ENCODE data around the gene ALKBH1.
A peak's percentile ranks its signal among the peaks of the same experiment; 100 is the strongest.

ALKBH1 gene, protein sequence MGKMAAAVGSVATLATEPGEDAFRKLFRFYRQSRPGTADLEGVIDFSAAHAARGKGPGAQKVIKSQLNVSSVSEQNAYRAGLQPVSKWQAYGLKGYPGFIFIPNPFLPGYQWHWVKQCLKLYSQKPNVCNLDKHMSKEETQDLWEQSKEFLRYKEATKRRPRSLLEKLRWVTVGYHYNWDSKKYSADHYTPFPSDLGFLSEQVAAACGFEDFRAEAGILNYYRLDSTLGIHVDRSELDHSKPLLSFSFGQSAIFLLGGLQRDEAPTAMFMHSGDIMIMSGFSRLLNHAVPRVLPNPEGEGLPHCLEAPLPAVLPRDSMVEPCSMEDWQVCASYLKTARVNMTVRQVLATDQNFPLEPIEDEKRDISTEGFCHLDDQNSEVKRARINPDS

DNA sequence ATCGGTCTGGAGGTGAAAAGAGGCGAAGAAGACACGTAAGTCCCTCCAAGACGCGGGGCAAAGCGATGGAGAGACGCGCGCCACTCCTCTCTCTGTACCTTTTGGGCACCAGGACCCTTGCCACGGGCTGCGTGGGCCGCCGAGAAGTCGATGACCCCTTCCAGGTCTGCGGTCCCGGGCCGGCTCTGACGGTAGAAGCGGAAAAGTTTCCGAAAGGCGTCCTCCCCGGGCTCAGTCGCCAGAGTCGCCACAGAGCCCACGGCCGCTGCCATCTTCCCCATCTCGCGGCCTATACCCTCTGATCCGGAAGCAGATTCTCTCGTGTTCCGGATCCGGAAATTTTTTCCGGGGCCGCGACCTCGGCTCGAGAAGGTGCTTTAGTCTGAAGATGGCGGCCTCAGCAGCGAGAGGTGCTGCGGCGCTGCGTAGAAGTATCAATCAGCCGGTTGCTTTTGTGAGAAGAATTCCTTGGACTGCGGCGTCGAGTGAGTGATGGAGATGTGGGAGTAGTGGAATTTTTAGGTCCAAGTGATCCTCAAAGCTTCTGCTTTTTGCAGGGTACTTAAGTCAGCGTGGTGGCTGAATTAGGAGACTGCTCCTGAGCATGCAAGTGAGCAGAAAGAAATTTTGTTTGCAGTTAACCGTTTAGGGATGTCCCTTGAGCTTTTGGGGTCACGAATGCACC, at the start of gene ALKBH1, which contains the start of gene SLIRP:
Gene ALKBH1, minus strand, starts transcription at position 300 of the 685 bp plus-strand sequence. Its CDS starts 19 bp downstream, at position 281.
Gene SLIRP, plus strand, starts transcription at position 380 of the 685 bp plus-strand sequence. Its CDS starts 9 bp downstream, at position 389.
- TF ChIP-seq CEBPB (IDR thresholded peaks at IDR 0.05) (no peak), EP300 (IDR thresholded peaks at IDR 0.05; ENCODE audit: borderline replicate concordance) (peak; percentile 46; the same call in 1 of the 2 replicates), YY1 (IDR thresholded peaks at IDR 0.05; ENCODE audit: low read depth) (peak; percentile 96), CREB1 (IDR thresholded peaks at IDR 0.05; ENCODE audit: low read depth) (no peak), EGR1 (IDR thresholded peaks at IDR 0.05) (peak; percentile 80), TCF12 (IDR thresholded peaks at IDR 0.05; ENCODE audit: low read depth) (peak; percentile 82), ZBTB7A (IDR thresholded peaks at IDR 0.05; ENCODE audit: low read depth) (no peak), TEAD4 (IDR thresholded peaks at IDR 0.05) (peak; percentile 23; the same call in 1 of the 2 replicates), FOXM1 (IDR thresholded peaks at IDR 0.05; ENCODE audit: borderline replicate concordance, low read depth) (0 out of 2 replicates have a peak, but pooled peaks have one; percentile 23), NFIC (IDR thresholded peaks at IDR 0.05) (peak; percentile 27; the same call in 1 of the 2 replicates), TAF1 (IDR thresholded peaks at IDR 0.05; ENCODE audit: low read depth) (peak; percentile 98), RAD21 (IDR thresholded peaks at IDR 0.05; ENCODE audit: low read depth) (no peak)
- TF ChIP-seq, protein P1, sequence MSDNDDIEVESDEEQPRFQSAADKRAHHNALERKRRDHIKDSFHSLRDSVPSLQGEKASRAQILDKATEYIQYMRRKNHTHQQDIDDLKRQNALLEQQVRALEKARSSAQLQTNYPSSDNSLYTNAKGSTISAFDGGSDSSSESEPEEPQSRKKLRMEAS (IDR thresholded peaks at IDR 0.05) = peak; percentile 87
- TF ChIP-seq, protein P2, sequence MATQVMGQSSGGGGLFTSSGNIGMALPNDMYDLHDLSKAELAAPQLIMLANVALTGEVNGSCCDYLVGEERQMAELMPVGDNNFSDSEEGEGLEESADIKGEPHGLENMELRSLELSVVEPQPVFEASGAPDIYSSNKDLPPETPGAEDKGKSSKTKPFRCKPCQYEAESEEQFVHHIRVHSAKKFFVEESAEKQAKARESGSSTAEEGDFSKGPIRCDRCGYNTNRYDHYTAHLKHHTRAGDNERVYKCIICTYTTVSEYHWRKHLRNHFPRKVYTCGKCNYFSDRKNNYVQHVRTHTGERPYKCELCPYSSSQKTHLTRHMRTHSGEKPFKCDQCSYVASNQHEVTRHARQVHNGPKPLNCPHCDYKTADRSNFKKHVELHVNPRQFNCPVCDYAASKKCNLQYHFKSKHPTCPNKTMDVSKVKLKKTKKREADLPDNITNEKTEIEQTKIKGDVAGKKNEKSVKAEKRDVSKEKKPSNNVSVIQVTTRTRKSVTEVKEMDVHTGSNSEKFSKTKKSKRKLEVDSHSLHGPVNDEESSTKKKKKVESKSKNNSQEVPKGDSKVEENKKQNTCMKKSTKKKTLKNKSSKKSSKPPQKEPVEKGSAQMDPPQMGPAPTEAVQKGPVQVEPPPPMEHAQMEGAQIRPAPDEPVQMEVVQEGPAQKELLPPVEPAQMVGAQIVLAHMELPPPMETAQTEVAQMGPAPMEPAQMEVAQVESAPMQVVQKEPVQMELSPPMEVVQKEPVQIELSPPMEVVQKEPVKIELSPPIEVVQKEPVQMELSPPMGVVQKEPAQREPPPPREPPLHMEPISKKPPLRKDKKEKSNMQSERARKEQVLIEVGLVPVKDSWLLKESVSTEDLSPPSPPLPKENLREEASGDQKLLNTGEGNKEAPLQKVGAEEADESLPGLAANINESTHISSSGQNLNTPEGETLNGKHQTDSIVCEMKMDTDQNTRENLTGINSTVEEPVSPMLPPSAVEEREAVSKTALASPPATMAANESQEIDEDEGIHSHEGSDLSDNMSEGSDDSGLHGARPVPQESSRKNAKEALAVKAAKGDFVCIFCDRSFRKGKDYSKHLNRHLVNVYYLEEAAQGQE (IDR thresholded peaks at IDR 0.05; ENCODE audit: low read depth) = no peak
- TF ChIP-seq, protein P3, sequence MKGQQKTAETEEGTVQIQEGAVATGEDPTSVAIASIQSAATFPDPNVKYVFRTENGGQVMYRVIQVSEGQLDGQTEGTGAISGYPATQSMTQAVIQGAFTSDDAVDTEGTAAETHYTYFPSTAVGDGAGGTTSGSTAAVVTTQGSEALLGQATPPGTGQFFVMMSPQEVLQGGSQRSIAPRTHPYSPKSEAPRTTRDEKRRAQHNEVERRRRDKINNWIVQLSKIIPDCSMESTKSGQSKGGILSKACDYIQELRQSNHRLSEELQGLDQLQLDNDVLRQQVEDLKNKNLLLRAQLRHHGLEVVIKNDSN (IDR thresholded peaks at IDR 0.05) = peak; percentile 46; the same call in 1 of the 2 replicates

DNA sequence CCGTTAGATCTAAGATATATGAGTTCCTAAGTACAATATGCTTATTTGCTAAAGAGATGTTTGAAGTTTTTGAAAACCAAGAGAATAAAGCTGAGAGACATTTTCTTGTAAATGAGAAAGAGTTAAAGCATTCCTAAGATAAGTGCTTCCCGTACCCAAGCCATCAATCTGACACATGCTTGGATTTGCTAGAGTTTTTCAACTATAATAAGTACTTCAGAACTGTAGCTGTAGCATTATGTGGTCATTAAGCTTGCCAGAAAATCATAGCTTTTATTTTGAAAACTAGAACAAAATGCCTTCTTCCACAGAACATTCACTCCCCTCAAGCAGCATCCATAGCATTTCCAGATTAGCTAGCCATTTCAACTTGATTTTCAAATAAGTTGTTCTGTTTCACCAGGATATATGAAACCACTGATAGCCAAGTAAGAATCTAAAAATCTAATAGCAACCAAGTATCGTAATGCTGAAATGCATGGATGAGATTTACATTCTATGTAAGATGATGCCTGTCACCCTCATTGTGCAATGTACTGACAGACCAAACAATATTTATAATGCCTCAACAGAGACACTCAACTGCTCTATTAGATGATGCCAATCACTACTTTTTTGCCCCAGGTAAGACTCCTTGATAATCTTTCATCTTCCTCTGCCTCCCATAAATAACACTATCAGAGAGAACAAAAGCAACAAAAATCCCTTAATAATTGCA, 45.1 kb upstream of the ALKBH1 start:
- TF ChIP-seq EP300 (IDR thresholded peaks at IDR 0.05; ENCODE audit: borderline replicate concordance) (no peak), TEAD4 (IDR thresholded peaks at IDR 0.05) (no peak), NFIC (IDR thresholded peaks at IDR 0.05) (no peak), TCF12 (IDR thresholded peaks at IDR 0.05; ENCODE audit: low read depth) (no peak), YY1 (IDR thresholded peaks at IDR 0.05; ENCODE audit: low read depth) (no peak), FOXM1 (IDR thresholded peaks at IDR 0.05; ENCODE audit: borderline replicate concordance, low read depth) (no peak), RAD21 (IDR thresholded peaks at IDR 0.05; ENCODE audit: low read depth) (no peak), CEBPB (IDR thresholded peaks at IDR 0.05) (no peak), TAF1 (IDR thresholded peaks at IDR 0.05; ENCODE audit: low read depth) (no peak), CREB1 (IDR thresholded peaks at IDR 0.05; ENCODE audit: low read depth) (no peak), EGR1 (IDR thresholded peaks at IDR 0.05) (no peak), ZBTB7A (IDR thresholded peaks at IDR 0.05; ENCODE audit: low read depth) (no peak)
- TF ChIP-seq, protein P3 (IDR thresholded peaks at IDR 0.05) = no peak
- TF ChIP-seq, protein P1 (IDR thresholded peaks at IDR 0.05) = no peak
- TF ChIP-seq, protein P2 (IDR thresholded peaks at IDR 0.05; ENCODE audit: low read depth) = no peak

DNA sequence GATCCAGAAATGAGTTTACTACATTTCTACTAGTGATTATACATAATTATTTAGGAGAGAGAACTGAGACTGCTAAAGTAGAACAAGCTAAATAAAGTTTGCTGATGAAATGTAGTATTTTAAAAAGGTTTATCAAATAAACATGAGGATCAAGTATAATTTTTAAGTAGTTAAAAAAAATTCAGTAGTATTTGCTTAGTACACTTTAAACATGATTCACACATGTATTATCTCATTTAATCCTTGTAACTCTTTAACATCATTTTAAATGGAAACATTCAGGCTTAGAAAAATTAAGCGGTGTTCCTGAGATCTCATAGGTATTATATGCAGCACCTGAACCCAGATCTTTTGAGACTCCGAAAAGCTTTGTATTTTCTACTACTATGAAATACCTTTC, 44.4 kb upstream of the ALKBH1 start:
- TF ChIP-seq CEBPB (IDR thresholded peaks at IDR 0.05) (no peak), RAD21 (IDR thresholded peaks at IDR 0.05; ENCODE audit: low read depth) (no peak), ZBTB7A (IDR thresholded peaks at IDR 0.05; ENCODE audit: low read depth) (no peak), TAF1 (IDR thresholded peaks at IDR 0.05; ENCODE audit: low read depth) (no peak), YY1 (IDR thresholded peaks at IDR 0.05; ENCODE audit: low read depth) (no peak), TEAD4 (IDR thresholded peaks at IDR 0.05) (no peak), TCF12 (IDR thresholded peaks at IDR 0.05; ENCODE audit: low read depth) (no peak), NFIC (IDR thresholded peaks at IDR 0.05) (no peak), FOXM1 (IDR thresholded peaks at IDR 0.05; ENCODE audit: borderline replicate concordance, low read depth) (no peak), CREB1 (IDR thresholded peaks at IDR 0.05; ENCODE audit: low read depth) (no peak), EGR1 (IDR thresholded peaks at IDR 0.05) (no peak), EP300 (IDR thresholded peaks at IDR 0.05; ENCODE audit: borderline replicate concordance) (no peak)
- TF ChIP-seq, protein P3 (IDR thresholded peaks at IDR 0.05) = no peak
- TF ChIP-seq, protein P2 (IDR thresholded peaks at IDR 0.05; ENCODE audit: low read depth) = no peak
- TF ChIP-seq, protein P1 (IDR thresholded peaks at IDR 0.05) = no peak
